A549 (cell line): Measurements from ENCODE around the gene BBX.

ENCODE experiments used
- BHLHE40 ChIP-seq: IDR thresholded peaks from 2 replicates; pipeline ENCODE4 v1.6.1; 2012; ENCODE audit warnings: low read depth, low read length, inconsistent platforms
- CTCF ChIP-seq: fragments of >200 bp; sonication (Bioruptor Twin); formaldehyde crosslinking; IDR thresholded peaks from 3 replicates; pipeline ENCODE4 v1.5.1; 2016
- EP300 ChIP-seq, 2 experiments: fragments of >200 bp; sonication (Bioruptor Twin); formaldehyde crosslinking; IDR thresholded peaks; 2 replicates in 1 of 2; 3 replicates in 1 of 2; pipeline ENCODE4 v1.6.1; 2016 to 2017
- HMGXB4 ChIP-seq: fragments of 250-450 bp; sonication (Bioruptor Pico); IDR thresholded peaks from 2 replicates; pipeline ENCODE4 v1.5.0; 2021; ENCODE audit warnings: mild to moderate bottlenecking, moderate library complexity, borderline replicate concordance
- KDM1A ChIP-seq: fragments of 200-600 bp; sonication (generic); IDR thresholded peaks from 2 replicates; pipeline ENCODE4 v1.6.1; 2016; ENCODE audit warnings: low read depth, mild to moderate bottlenecking
- POLR2A ChIP-seq: IDR thresholded peaks from 2 replicates; pipeline ENCODE4 v1.6.1; 2012; ENCODE audit warnings: mild to moderate bottlenecking, low read length
- RAD21 ChIP-seq, 2 experiments: fragments of >200 bp in 1 of 2; sonication (Bioruptor Twin) in 1 of 2; formaldehyde crosslinking in 1 of 2; IDR thresholded peaks in 1 of 2; conservative IDR thresholded peaks in 1 of 2; 2 replicates in 1 of 2; 3 replicates in 1 of 2; pipeline ENCODE4 v1.6.1; 2012 to 2018; ENCODE audit warnings: inconsistent platforms in 1 of 2
- SMC3 ChIP-seq: fragments of >200 bp; sonication (Bioruptor Twin); formaldehyde crosslinking; IDR thresholded peaks from 3 replicates; pipeline ENCODE4 v1.6.1; 2018; ENCODE audit warnings: inconsistent platforms
- TP53 ChIP-seq: fragments of 250-450 bp; sonication (Bioruptor Pico); IDR thresholded peaks from 2 replicates; pipeline ENCODE4 v1.5.0; 2021; ENCODE audit warnings: mild to moderate bottlenecking, moderate library complexity
- TF ChIP-seq, protein P1 (sequence below): fragments of 200-600 bp; sonication (generic); IDR thresholded peaks from 2 replicates; pipeline ENCODE4 v1.6.1; 2016; ENCODE audit warnings: antibody characterized with exemption, mild to moderate bottlenecking, moderate library complexity

DNA sequence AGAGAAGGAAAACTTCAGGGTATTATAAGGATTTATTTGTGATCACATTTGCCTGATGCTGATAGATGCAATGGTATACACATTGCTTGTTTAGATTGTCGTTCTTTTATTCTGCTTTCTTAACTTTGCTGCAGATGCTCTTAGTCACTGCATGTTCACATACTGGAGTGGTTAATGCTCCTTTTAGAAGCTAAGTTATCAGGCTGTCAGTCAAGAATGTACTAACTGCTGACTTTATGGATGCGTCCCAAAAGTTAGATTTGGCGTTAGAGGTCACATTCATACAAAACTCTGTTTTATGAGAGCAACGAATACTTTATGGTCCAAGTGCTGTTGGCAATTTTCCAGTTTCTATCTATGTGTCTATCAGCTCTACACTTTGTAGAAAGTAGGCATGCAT lies 160.7 kb downstream of the BBX start:
- no peak for TF ChIP-seq CTCF
- no peak for TF ChIP-seq POLR2A
- no peak for TF ChIP-seq SMC3
- TF ChIP-seq, protein P1, sequence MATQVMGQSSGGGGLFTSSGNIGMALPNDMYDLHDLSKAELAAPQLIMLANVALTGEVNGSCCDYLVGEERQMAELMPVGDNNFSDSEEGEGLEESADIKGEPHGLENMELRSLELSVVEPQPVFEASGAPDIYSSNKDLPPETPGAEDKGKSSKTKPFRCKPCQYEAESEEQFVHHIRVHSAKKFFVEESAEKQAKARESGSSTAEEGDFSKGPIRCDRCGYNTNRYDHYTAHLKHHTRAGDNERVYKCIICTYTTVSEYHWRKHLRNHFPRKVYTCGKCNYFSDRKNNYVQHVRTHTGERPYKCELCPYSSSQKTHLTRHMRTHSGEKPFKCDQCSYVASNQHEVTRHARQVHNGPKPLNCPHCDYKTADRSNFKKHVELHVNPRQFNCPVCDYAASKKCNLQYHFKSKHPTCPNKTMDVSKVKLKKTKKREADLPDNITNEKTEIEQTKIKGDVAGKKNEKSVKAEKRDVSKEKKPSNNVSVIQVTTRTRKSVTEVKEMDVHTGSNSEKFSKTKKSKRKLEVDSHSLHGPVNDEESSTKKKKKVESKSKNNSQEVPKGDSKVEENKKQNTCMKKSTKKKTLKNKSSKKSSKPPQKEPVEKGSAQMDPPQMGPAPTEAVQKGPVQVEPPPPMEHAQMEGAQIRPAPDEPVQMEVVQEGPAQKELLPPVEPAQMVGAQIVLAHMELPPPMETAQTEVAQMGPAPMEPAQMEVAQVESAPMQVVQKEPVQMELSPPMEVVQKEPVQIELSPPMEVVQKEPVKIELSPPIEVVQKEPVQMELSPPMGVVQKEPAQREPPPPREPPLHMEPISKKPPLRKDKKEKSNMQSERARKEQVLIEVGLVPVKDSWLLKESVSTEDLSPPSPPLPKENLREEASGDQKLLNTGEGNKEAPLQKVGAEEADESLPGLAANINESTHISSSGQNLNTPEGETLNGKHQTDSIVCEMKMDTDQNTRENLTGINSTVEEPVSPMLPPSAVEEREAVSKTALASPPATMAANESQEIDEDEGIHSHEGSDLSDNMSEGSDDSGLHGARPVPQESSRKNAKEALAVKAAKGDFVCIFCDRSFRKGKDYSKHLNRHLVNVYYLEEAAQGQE = no peak
- no peak for TF ChIP-seq EP300 (IDR thresholded peaks at IDR 0.05)
- no peak for TF ChIP-seq BHLHE40
- TF ChIP-seq RAD21 (conservative IDR thresholded peaks at IDR 0.05 in 1 of 2, IDR thresholded peaks at IDR 0.05 in 1 of 2) = no peak
- no peak for TF ChIP-seq KDM1A
- no peak for TF ChIP-seq HMGXB4
- TF ChIP-seq TP53 = no peak
